ENCODE results near the gene HNRNPLL.
A peak's percentile ranks its signal among the peaks of the same experiment; 100 is the strongest.
"Not testable (repeated sequence)": the region's sequence is repeated elsewhere in the genome, so short reads cannot be mapped to it uniquely, and the experiment has no call there.

HNRNPLL gene

GRCh38 chr2:38617301-38617700 lies 14.6 kb upstream of the HNRNPLL start:
- no peak for DNase-seq

GRCh38 chr2:38615237-38615636 lies 12.5 kb upstream of the HNRNPLL start:
- DNase-seq: no peak

GRCh38 chr2:38613849-38614213 lies 11.1 kb upstream of the HNRNPLL start:
- no peak for DNase-seq

GRCh38 chr2:38613126-38613848 lies 10.6 kb upstream of the HNRNPLL start:
- DNase-seq: no peak

GRCh38 chr2:38610851-38611801 lies 8.4 kb upstream of the HNRNPLL start:
- DNase-seq: no peak

- not testable (repeated sequence) for DNase-seq
These were observed 6.5 kb upstream of the HNRNPLL start for GRCh38 chr2:38609246-38609645.

GRCh38 chr2:38608755-38609154 lies 6.0 kb upstream of the HNRNPLL start:
- DNase-seq: no peak

GRCh38 chr2:38605298-38605830 lies 2.6 kb upstream of the HNRNPLL start:
- DNase-seq: no peak

- peak; percentile 76 to 77 for DNase-seq
These were observed 918 bp upstream of the HNRNPLL start for GRCh38 chr2:38603402-38604290.

GRCh38 chr2:38602136-38602731 lies 494 bp downstream of the HNRNPLL start:
- peak; percentile 29 to 40 for DNase-seq

- DNase-seq: no peak
These were observed 1.1 kb downstream of the HNRNPLL start for GRCh38 chr2:38601463-38602135.

GRCh38 chr2:38600921-38601455 lies 1.7 kb downstream of the HNRNPLL start:
- DNase-seq: no peak

GRCh38 chr2:38600242-38600891 lies 2.4 kb downstream of the HNRNPLL start:
- DNase-seq: no peak

- DNase-seq: no peak
These were observed 3.0 kb downstream of the HNRNPLL start for GRCh38 chr2:38599706-38600105.

- no peak for DNase-seq
These were observed 3.8 kb downstream of the HNRNPLL start for GRCh38 chr2:38598991-38599295.

GRCh38 chr2:38598200-38598990 lies 4.3 kb downstream of the HNRNPLL start:
- no peak for DNase-seq

GRCh38 chr2:38597115-38597514 lies 5.6 kb downstream of the HNRNPLL start:
- no peak for DNase-seq

- DNase-seq: no peak
These were observed 6.5 kb downstream of the HNRNPLL start for GRCh38 chr2:38596229-38596628.

GRCh38 chr2:38592951-38593350 lies 9.8 kb downstream of the HNRNPLL start:
- no peak for DNase-seq

GRCh38 chr2:38591152-38591551 lies 11.6 kb downstream of the HNRNPLL start:
- no peak for DNase-seq
